Epithelial cell of prostate (primary cell): ENCODE measurements around the gene MRGPRE.

Source experiments
- DNase-seq: peaks from one replicate; pipeline ENCODE4 v3.0.0-alpha.2; 2011; ENCODE audit warnings: low read depth, low spot score
- H3K27ac ChIP-seq: fragments of 450-650 bp; 2 replicates; pipeline ENCODE4 v1.5.1; 2017; ENCODE audit warnings: mild to moderate bottlenecking

Gene MRGPRE

DNA sequence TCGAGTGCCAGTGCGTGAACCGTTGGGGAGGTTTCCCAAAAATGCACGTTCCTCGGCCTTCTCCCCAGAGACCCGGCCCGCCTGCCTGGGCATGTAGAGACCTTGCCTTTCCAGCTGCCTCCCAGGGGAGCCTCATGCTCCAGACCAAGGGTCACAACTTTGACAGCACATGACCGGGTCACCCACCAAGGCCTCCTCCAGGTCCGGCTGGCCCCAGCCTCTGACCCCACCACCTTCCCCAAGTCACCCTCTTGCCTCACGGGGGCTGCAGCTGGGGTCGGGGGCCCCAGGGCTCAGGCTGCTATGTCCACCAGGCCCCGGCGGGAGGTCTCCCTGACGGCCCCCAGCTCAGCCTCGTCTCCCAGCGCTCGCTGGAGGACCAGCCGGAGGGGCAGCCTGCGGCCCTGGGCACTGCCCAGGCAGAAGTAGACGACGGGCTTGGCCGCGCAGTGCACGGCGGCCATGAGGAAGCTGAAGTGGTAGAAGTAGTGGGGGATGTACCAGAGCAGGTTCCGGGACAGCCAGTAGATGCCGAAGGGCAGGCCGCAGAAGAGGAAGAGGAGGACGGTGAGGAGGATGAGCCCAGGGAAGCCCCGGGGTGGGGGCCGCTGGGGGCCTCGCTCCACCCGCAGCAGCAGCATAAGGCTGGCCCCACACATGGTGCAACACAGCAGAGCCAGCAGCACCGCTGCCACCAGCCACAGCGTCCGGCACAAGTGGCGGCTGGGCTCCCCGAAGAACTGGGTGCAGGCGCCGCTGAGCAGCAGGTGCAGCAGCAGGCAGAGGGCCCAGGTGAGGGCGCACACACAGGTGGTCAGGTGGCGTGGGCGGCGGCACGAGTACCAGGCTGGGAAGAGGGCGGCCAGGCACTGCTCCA lies 4.4 kb downstream of the MRGPRE start:
- no peak overlapping the region for H3K27ac ChIP-seq
- no peak for DNase-seq

- H3K27ac ChIP-seq = no peak overlapping the region
- DNase-seq = no peak
Observed at GRCh38 chr11:3226846-3227567, 5.2 kb downstream of the MRGPRE start.

DNA sequence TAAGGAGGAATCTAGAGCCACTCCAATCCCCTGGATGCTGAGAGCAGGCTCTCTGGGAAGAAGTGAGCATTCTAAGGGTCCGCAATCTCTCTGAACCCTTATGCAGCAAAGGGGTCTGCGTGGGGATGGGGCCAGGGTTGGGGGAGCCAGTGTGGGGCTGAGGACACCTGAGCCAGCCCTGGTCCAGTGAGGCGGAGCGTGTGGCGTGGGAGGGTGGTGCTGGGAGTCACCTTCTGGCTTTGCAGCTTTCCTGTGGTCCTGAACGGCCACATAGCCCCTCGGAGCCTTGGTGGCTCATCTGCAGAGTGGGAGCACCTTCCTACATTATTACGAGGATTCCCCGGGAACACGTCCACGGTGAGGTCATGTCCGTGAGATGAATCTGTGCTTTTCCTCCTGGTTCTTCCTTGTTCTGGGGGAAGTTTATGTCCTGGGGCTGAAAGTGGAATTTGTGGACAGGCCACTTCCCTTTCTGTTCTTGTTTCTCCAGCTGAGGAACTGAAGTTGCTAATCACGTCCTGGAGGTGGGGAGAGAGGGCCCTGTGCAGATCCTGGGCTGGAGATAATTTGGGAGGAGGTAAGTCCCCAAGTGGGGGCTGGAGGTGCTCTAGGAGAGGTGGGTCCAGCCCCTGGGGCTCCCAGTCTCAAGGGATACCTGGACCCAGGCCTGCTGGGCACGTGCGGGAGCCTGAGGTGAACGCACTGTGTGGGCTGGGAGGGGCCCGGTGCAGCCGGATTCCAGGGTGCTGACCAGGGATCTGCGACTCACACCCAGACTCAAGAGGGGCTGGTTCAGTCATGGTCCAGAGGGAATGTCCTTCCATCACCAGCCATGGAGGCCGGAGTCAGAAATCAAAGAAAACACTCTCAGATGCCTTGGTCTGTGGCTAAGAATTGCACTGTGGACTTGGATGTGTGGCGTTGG lies 6.1 kb downstream of the MRGPRE start:
- no peak for DNase-seq
- H3K27ac ChIP-seq = no peak overlapping the region

DNA sequence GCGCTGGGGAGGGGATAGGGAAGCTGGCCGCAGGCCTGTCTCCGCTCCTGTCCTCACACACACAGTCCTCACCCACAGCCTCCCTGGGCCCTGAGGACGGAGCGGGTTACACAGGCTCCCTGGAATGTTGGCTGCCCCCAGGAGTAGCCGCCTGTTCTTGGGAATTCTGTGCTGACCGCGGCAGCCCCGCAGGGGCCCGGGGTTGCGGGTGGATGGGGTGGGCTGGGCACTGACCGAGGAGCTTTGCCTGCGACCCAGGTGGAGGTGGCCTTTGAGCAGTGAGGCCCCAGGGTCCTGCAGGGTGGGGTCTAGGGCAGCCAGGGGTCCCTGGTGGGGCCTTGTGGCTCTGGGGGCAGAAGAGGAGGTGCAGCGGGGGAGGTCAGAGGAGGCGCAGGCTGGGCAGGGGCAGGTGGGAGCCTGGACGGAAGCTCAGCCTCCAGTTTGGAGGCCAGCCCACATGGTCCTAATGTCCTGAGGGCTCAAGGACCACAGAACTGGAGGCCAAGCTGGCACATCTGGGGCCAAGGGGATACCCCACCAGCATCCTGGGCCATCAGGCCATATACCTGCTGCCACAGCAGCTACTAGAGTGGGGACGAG lies 7.0 kb downstream of the MRGPRE start:
- no peak overlapping the region for H3K27ac ChIP-seq
- no peak for DNase-seq

DNA sequence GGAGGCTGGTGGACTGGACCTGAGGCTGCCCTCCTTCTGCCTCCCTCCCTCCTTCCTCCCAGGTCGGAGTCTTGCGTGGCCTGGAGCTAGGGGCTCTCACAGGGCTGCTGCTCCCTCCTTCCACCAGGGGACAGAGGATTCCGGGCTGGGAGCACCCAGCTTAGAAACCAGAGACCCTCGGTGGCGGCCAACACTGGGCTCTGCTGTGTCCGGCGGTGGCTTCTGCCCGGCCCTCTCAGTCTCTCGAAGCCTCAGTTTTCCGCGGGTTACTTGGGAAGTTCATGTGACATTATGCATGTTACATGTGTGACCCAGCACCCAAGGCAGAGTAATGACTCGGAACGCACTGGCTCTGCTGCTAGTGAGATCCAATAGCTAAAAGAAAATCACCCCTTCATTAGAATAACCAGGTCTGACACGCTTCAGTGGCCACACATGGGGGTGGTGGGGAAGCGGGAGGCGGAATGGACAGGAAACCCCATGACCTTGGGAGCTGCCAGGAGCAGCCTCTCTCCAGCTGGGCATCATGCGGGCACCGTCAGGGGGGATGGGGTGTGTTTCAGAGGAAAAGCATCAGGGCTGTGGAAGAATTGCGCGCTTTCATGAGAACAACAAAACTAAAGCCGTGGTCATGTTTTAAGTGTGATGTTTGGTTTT lies 7.7 kb downstream of the MRGPRE start:
- no peak overlapping the region for H3K27ac ChIP-seq
- no peak for DNase-seq

DNA sequence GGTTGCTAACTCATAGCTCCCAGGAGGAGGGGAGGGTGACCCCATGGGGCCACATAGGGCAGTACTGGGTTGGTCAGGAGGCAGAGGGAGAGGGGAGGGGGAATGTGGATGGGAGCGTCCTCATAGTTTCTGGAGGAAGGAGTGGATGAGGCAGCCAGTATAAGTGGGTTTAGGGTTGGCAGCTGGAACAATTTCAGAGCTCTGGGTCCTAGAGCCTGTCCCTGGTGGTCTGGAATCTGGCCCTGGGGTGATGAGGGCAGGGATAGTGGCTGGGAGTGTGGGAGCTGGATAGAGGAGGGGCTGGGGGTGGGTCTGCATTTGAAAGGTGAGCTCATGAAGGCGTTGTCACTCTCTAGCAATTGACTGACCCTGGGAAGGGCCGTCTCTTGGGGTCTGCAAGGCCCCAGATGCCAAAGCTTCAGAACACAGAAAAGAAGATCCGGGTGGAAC lies 8.3 kb downstream of the MRGPRE start:
- DNase-seq = no peak

DNA sequence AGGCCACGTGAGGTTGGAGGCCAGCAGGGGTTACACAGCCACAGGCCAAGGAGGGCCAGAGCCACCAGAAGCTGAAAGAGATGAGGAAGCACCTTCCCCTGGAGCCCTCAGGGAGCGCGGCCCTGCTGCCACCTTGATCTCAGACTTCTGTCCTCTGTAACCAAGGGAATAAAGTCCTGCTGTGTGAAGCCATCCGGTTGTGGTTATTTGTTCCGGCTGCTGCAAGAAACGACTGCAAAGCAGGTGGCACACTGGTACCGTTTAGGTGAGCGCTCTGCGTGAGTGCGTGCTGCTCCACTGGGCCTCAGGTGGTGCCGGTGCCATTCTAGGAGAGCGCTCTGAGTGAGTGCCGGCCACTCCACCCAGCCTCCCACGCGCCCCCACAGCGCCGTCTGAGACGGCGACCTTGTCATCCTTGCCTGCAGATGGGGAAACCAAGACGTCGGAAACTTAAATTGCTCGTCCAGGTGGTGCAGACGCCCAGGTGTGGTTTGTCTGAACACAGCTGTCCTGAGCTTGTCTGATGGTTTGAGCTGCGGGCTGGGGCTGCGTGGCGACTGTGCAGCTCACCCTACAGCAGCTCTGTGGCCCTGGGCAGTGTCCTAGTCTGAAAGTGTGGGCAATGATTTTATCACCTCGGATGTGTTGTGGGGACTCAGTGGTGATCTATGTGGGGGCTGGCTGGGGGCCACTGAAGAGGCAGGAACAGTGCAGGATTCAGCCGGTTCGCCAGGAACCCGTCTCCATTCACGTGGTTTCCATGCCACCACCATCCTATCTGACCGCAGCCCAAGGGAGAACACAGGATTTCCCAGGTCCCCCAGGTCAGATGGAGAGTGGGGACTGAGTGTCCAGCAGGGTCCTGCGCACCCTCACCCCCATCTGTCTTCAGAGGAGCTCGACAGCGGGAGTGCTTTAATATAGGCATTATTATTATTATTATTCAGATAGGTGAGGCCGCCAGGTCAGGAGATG lies 9.0 kb downstream of the MRGPRE start:
- DNase-seq = no peak
- no peak overlapping the region for H3K27ac ChIP-seq

More for the DNA sequence above, 8.3 kb downstream of the MRGPRE start:
- no peak overlapping the region for H3K27ac ChIP-seq

GRCh38 chr11:3222003-3222855 lies 10.0 kb downstream of the MRGPRE start:
- DNase-seq = no peak
- no peak overlapping the region for H3K27ac ChIP-seq

DNA sequence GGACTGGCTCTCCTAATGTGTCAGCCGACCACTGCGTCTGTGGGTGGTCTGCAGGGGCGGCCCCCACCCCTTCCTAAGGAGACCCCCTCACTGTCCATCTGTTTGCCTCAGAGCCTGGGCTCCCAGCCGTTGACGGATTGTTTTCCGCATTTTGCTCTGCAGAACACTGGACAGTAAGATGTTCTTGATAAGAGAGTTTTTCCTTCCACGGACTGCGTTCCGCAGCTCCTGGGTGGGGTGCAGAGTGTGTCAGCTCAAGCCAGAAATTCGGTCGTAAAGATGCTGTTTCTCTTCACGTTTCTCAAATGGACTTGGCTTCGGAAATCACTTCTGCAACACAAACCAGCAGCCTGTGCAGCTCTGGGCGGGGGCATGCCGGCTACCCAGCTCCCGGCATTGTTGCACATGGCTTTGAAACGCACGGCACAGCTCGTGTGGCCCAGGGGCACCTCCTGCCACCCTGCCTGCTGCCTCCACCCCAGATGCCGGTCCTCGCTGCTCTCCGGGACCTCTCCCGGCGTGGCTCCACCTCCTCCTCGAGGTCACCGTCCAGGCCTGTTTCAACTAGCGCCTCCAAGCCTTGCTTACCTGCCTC lies 10.7 kb downstream of the MRGPRE start:
- no peak for DNase-seq

DNA sequence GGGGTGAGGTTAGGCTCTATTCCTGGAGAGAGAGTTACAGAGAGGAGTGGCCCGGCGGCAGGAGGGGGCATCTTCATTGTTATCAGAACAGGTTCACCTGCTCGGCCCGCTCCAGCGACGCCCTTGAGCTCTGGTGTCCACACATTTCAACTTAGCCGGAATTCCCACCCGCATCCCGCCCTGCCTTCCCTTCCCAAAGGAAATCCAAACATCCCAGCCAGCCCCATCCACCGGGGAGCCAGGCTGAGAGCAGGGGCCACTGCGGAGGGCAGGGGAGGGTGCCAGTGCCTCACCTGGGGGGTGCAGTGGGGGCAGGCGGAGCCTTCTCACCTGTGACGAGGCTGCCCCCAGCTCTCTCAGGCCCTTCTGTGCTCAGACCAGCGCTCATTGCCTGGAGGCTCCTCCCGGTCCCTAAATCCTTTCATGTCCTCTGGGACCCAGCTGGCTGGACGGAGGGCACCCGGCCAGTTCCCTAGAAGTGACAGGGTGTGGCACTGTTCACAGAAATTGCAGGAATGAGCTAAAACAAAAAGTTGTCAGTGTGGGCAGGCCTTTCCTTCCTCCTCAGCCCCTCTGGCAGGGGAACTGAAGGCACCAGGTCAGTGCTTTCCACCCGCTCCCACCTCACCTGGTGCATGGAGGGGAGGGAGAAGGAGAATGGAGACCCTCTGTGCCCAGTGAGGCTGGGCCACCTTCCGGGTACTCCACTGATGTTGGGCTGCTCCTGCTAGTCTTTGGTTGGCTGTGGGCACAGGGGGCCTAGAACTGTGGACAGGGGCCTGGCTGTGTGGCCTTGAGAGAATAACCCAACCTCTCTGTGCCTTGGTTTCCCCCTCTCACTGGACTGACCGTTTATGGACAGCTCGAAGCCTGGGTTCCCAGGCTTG lies 11.5 kb downstream of the MRGPRE start:
- no peak overlapping the region for H3K27ac ChIP-seq
- no peak for DNase-seq

More for the DNA sequence above, 10.7 kb downstream of the MRGPRE start:
- no peak overlapping the region for H3K27ac ChIP-seq

GRCh38 chr11:3220101-3220500 lies 12.1 kb downstream of the MRGPRE start:
- no peak overlapping the region for H3K27ac ChIP-seq
- no peak for DNase-seq

- no peak for DNase-seq
- H3K27ac ChIP-seq = no peak overlapping the region
Observed at GRCh38 chr11:3219281-3219892, 12.8 kb downstream of the MRGPRE start.

- DNase-seq = no peak
- H3K27ac ChIP-seq = no peak within 1 kb of the TSS
Observed at GRCh38 chr11:3218483-3219280, 13.5 kb downstream of the MRGPRE start, which contains the start of gene MRGPRG. Gene MRGPRG (minus strand): TSS chr11:3218813. CDS start chr11:3218813, 0 bp downstream.

DNA sequence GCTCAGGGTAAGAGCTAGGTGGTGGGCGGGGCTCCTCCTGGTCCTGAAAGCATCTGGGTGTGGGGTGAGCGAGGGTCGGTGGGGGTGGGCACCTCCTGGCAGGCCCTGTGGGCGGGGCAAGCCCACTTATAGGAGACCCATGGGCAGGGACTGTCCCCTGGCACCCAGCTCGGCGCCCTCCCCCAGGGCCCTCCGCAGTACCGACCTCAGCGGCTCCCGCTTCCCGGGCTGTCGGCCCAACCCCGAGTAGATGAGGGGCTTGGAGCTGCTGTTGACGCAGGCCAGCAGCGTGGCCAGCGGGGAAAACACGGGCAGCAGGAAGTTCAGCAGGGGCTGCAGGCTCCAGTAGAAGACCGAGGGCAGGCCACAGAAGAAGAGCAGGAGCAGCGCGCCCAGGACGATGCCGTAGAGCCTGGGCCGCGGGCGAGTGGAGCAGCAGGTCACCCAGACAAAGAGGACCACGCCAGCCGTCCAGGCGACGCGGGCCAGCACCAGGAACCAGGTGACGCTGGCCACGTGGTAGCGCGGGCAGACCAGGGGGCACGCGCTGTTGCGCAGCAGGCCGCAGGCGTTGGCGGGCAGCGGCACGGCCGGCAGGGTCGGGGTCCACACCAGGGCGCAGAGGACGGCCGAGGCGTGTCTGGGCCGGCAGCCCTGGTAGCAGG lies 14.3 kb downstream of the MRGPRE start:
- no peak overlapping the region for H3K27ac ChIP-seq
- DNase-seq = no peak
